Erythroblast (primary cell): Measurements from ENCODE around the gene ERCC8.

Experiments used
- GATA1 ChIP-seq: IDR thresholded peaks from 2 replicates; pipeline ENCODE4 v1.6.1; 2011; ENCODE audit warnings: low read depth, mild to moderate bottlenecking, control low read depth, low read length, moderate library complexity
- POLR2A ChIP-seq: IDR thresholded peaks from 2 replicates; pipeline ENCODE4 v1.6.1; 2011; ENCODE audit warnings: mild to moderate bottlenecking, low read length

- TF ChIP-seq POLR2A (no peak), GATA1 (no peak)
Measured at GRCh38 chr5:60852317-60852716, 92.6 kb downstream of the ERCC8 start.
